ENCODE results near the gene SLC38A3. TPM values are rescaled to one million over a fixed set of nuclear protein-coding genes. Genes with fewer than 3 reads are reported as not detected.

The SLC38A3 gene
- total RNA-seq, result not detected in 2 replicates

GRCh38 chr3:50204804-50205412 lies at the start of gene SLC38A3:
Gene SLC38A3, plus strand, starts transcription at chr3:50205271. Its CDS starts 8,929 bp downstream, at chr3:50214200.

GRCh38 chr3:50190936-50191660 lies 14.0 kb upstream of the SLC38A3 start, which contains the start of gene GNAT1:
Gene GNAT1, plus strand, starts transcription at chr3:50191610. Its CDS starts 116 bp downstream, at chr3:50191726.

GRCh38 chr3:50235716-50236483 lies 30.8 kb downstream of the SLC38A3 start, which contains the start of gene GNAI2:
Gene GNAI2, plus strand, starts transcription at chr3:50236204. Its CDS starts 132 bp downstream, at chr3:50236336.

GRCh38 chr3:50268703-50269451 lies 63.8 kb downstream of the SLC38A3 start, which contains the start of gene SEMA3B:
Gene SEMA3B, plus strand, starts transcription at chr3:50269147. Its CDS starts 94 bp downstream, at chr3:50269241.

Other genes with a start within 250 kb of the SLC38A3 start
- 61.7 and 103 TPM in 2 replicates for gene RBM5, start 116.4 kb upstream of the SLC38A3 start, total RNA-seq
- 6.5 and 20.9 TPM in 2 replicates for gene SEMA3F, start 49.9 kb upstream of the SLC38A3 start, total RNA-seq
- gene GNAT1, start 13.7 kb upstream of the SLC38A3 start, total RNA-seq, result not detected in 2 replicates
- 252 and 308 TPM in 2 replicates for gene GNAI2, start 30.9 kb downstream of the SLC38A3 start, total RNA-seq
- 1.4 and 3.4 TPM in 2 replicates for gene SEMA3B, start 63.9 kb downstream of the SLC38A3 start, total RNA-seq
- not detected in 2 replicates for gene LSMEM2, start 73.8 kb downstream of the SLC38A3 start, total RNA-seq
- 47.1 and 55.2 TPM in 2 replicates for gene IFRD2, start 87.2 kb downstream of the SLC38A3 start, total RNA-seq
- gene HYAL3, start 94.1 kb downstream of the SLC38A3 start, total RNA-seq, result 6.5 and 7.8 TPM in 2 replicates
- 8.1 and 11.8 TPM in 2 replicates for gene NAA80, start 94.1 kb downstream of the SLC38A3 start, total RNA-seq
- gene HYAL1, start 98.3 kb downstream of the SLC38A3 start, total RNA-seq, result 5.0 and 6.1 TPM in 2 replicates
- gene HYAL2, start 117.5 kb downstream of the SLC38A3 start, total RNA-seq, result 70.0 and 100 TPM in 2 replicates
- 15.2 and 23.3 TPM in 2 replicates for gene TUSC2, start 123.0 kb downstream of the SLC38A3 start, total RNA-seq
- gene RASSF1, start 135.6 kb downstream of the SLC38A3 start, total RNA-seq, result 36.5 and 37.7 TPM in 2 replicates
- under 0.01 TPM in 1 of 2 replicates, not detected in the other for gene ZMYND10, start 140.5 kb downstream of the SLC38A3 start, total RNA-seq
- 18.6 and 20.7 TPM in 2 replicates for gene NPRL2, start 145.5 kb downstream of the SLC38A3 start, total RNA-seq
- 23.1 and 44.6 TPM in 2 replicates for gene CYB561D2, start 145.6 kb downstream of the SLC38A3 start, total RNA-seq
- 67.6 and 73.3 TPM in 2 replicates for gene TMEM115, start 154.2 kb downstream of the SLC38A3 start, total RNA-seq

Data from cardiac atrium fibroblast (primary cell).